ENCODE results near the gene SPPL3.
"Not testable (repeated sequence)": the region's sequence is repeated elsewhere in the genome, so short reads cannot be mapped to it uniquely, and the experiment has no call there.

The SPPL3 gene

GRCh38 chr12:120739821-120740613 is 164.1 kb downstream of the SPPL3 start:
- no peak for DNase-seq

- no peak for DNase-seq
These were observed 165.0 kb downstream of the SPPL3 start for GRCh38 chr12:120739031-120739762.

GRCh38 chr12:120738252-120739030 is 165.7 kb downstream of the SPPL3 start:
- no peak for DNase-seq

- DNase-seq, result no peak
These were observed 166.5 kb downstream of the SPPL3 start for GRCh38 chr12:120737557-120738251.

- no peak for DNase-seq
These were observed 167.5 kb downstream of the SPPL3 start for GRCh38 chr12:120736404-120737331.

- no peak for DNase-seq
These were observed 169.0 kb downstream of the SPPL3 start for GRCh38 chr12:120735181-120735580.

GRCh38 chr12:120734210-120734609 is 169.9 kb downstream of the SPPL3 start:
- DNase-seq, result no peak

GRCh38 chr12:120733574-120733973 is 170.6 kb downstream of the SPPL3 start:
- DNase-seq, result no peak

GRCh38 chr12:120732198-120732597 is 172.0 kb downstream of the SPPL3 start:
- not testable (repeated sequence) for DNase-seq

GRCh38 chr12:120726961-120727360 is 177.2 kb downstream of the SPPL3 start:
- DNase-seq, result no peak

GRCh38 chr12:120726510-120726793 is 177.7 kb downstream of the SPPL3 start:
- DNase-seq, result no peak

GRCh38 chr12:120725659-120726509 is 178.3 kb downstream of the SPPL3 start, which contains the start of gene ACADS:
ACADS (plus strand) TSS chr12:120725826; CDS start chr12:120725886, 60 bp downstream.
- peak; percentile 59 to 80 for DNase-seq

GRCh38 chr12:120725151-120725658 is 179.0 kb downstream of the SPPL3 start:
- no peak for DNase-seq

- no peak for DNase-seq
These were observed 179.4 kb downstream of the SPPL3 start for GRCh38 chr12:120724720-120725119.

GRCh38 chr12:120722784-120723183 is 181.4 kb downstream of the SPPL3 start:
- DNase-seq, result no peak

GRCh38 chr12:120721866-120722265 is 182.3 kb downstream of the SPPL3 start:
- no peak for DNase-seq

- no peak for DNase-seq
These were observed 183.0 kb downstream of the SPPL3 start for GRCh38 chr12:120720987-120721801.

GRCh38 chr12:120720234-120720986 is 183.7 kb downstream of the SPPL3 start:
- no peak for DNase-seq

Measured in SW 1271 (cell line).